HG03439 (cell line): Measurements from ENCODE around the gene AHRR.

Experiments
- ATAC-seq: cut with Tn5 transposase; IDR thresholded peaks from one replicate; pipeline ENCODE4 v1.9.1; 2021; ENCODE audit warnings: mild to moderate bottlenecking, moderate library complexity; ENCODE audit not compliant: unreplicated experiment

The AHRR gene

GRCh38 chr5:437281-437771 is 115.8 kb downstream of the AHRR start:
- no peak for ATAC-seq

- ATAC-seq, result no peak
These were observed 117.0 kb downstream of the AHRR start for GRCh38 chr5:438481-438981.

GRCh38 chr5:439181-439580 is 117.7 kb downstream of the AHRR start:
- ATAC-seq, result no peak

- no peak for ATAC-seq
These were observed 118.1 kb downstream of the AHRR start for GRCh38 chr5:439636-440035.

- ATAC-seq, result no peak
These were observed 119.1 kb downstream of the AHRR start for GRCh38 chr5:440401-441201.

GRCh38 chr5:441996-442334 is 120.5 kb downstream of the AHRR start:
- no peak for ATAC-seq

GRCh38 chr5:442335-443238 is 121.1 kb downstream of the AHRR start, which contains the start of gene EXOC3:
EXOC3 (plus strand) TSS chr5:443176; CDS start chr5:446206, 3,030 bp downstream.
- peak; percentile 86 for ATAC-seq

GRCh38 chr5:443239-444151 is 122.0 kb downstream of the AHRR start:
- no peak for ATAC-seq

- no peak for ATAC-seq
These were observed 122.7 kb downstream of the AHRR start for GRCh38 chr5:444226-444625.

- ATAC-seq, result no peak
These were observed 124.1 kb downstream of the AHRR start for GRCh38 chr5:445591-445990.

GRCh38 chr5:446066-446882 is 124.8 kb downstream of the AHRR start:
- ATAC-seq, result no peak

- no peak for ATAC-seq
These were observed 125.4 kb downstream of the AHRR start for GRCh38 chr5:446883-447263.

GRCh38 chr5:447501-447900 is 126.0 kb downstream of the AHRR start:
- ATAC-seq, result no peak

- ATAC-seq, result no peak
These were observed 126.7 kb downstream of the AHRR start for GRCh38 chr5:448061-448765.

- no peak for ATAC-seq
These were observed 127.2 kb downstream of the AHRR start for GRCh38 chr5:448766-449090.

- ATAC-seq, result no peak
These were observed 127.6 kb downstream of the AHRR start for GRCh38 chr5:449151-449550.

GRCh38 chr5:451587-452458 is 130.3 kb downstream of the AHRR start:
- ATAC-seq, result no peak

GRCh38 chr5:452978-453710 is 131.6 kb downstream of the AHRR start:
- no peak for ATAC-seq
